HEK293 (cell line): ENCODE measurements around the gene UBAP2L.

Experiments
- CTCF ChIA-PET: fragments of 350-600 bp; formaldehyde crosslinking; extraction: SDS; loops from one replicate; lab custom pipeline; 2021; ENCODE audit warnings: antibody characterized with exemption; lab: Yijun Ruan, JAX
- POLR2A ChIA-PET: fragments of 300-600 bp; formaldehyde crosslinking; extraction: SDS; loops from one replicate; lab custom pipeline; 2020; ENCODE audit warnings: antibody characterized with exemption, inconsistent platforms; lab: Yijun Ruan, JAX
- H3K27ac ChIP-seq: fragments of 200-500 bp; sonication (Bioruptor generic); 2 replicates; pipeline ENCODE4 v1.5.1; 2014; ENCODE audit warnings: low read depth, low read length, control low read depth, inconsistent platforms; ENCODE audit errors: extremely low read depth
- H3K36me3 ChIP-seq, 2 experiments: fragments of 200-500 bp in 1 of 2; sonication (Bioruptor generic) in 1 of 2; 1 replicate in 1 of 2; 2 replicates in 1 of 2; pipeline ENCODE4 v1.5.1; 2014 to 2017; ENCODE audit warnings: inconsistent platforms in 2 of 2, low read length in 2 of 2; ENCODE audit not compliant: control insufficient read depth in 2 of 2, insufficient read depth in 1 of 2
- H3K4me1 ChIP-seq: fragments of 200-500 bp; sonication (Bioruptor generic); 2 replicates; pipeline ENCODE4 v1.5.1; 2014; ENCODE audit warnings: mild to moderate bottlenecking, low read length, inconsistent platforms; ENCODE audit not compliant: control insufficient read depth, insufficient read depth
- H3K4me3 ChIP-seq: 2 replicates; pipeline ENCODE4 v1.5.1; 2011; ENCODE audit warnings: low read depth, mild to moderate bottlenecking, control low read depth, low read length, moderate library complexity
- H3K9me3 ChIP-seq: fragments of 200-500 bp; sonication (Bioruptor generic); 2 replicates; pipeline ENCODE4 v1.5.1; 2014; ENCODE audit warnings: low read depth, low read length, inconsistent platforms; ENCODE audit not compliant: control insufficient read depth, insufficient read depth
- AEBP2 ChIP-seq: fragments of 450-650 bp; formaldehyde crosslinking; IDR thresholded peaks from 2 replicates; pipeline ENCODE4 v1.5.1; 2016; ENCODE audit warnings: missing biosample characterization, missing genetic modification characterization, borderline replicate concordance
- GLI2 ChIP-seq: fragments of 450-650 bp; formaldehyde crosslinking; IDR thresholded peaks from 2 replicates; pipeline ENCODE4; 2017; ENCODE audit warnings: missing biosample characterization, missing genetic modification characterization, low read depth, borderline replicate concordance
- GLI4 ChIP-seq: fragments of 450-650 bp; formaldehyde crosslinking; IDR thresholded peaks from 2 replicates; pipeline ENCODE4 v1.5.1; 2016; ENCODE audit warnings: missing biosample characterization, missing genetic modification characterization
- HOXC10 ChIP-seq: sonication (generic); formaldehyde crosslinking; IDR thresholded peaks from 2 replicates; pipeline ENCODE4 v1.8.1; 2023; ENCODE audit warnings: mild to moderate bottlenecking, missing genetic modification reagents
- MZF1 ChIP-seq: fragments of 450-650 bp; formaldehyde crosslinking; IDR thresholded peaks from 2 replicates; pipeline ENCODE4 v1.5.1; 2017; ENCODE audit warnings: missing biosample characterization, missing genetic modification characterization, borderline replicate concordance
- ZNF132 ChIP-seq: fragments of 450-650 bp; formaldehyde crosslinking; IDR thresholded peaks from 2 replicates; pipeline ENCODE4 v1.5.1; 2017; ENCODE audit warnings: missing biosample characterization, missing genetic modification characterization, borderline replicate concordance
- ZNF280C ChIP-seq: fragments of 450-650 bp; formaldehyde crosslinking; IDR thresholded peaks from 2 replicates; pipeline ENCODE4 v1.5.1; 2016; ENCODE audit warnings: missing biosample characterization, missing genetic modification characterization
- ZNF354C ChIP-seq: fragments of 450-650 bp; formaldehyde crosslinking; IDR thresholded peaks from 2 replicates; pipeline ENCODE4 v1.5.1; 2016; ENCODE audit warnings: missing biosample characterization, missing genetic modification characterization, low read depth, borderline replicate concordance
- ZNF416 ChIP-seq: fragments of 450-650 bp; formaldehyde crosslinking; IDR thresholded peaks from 2 replicates; pipeline ENCODE4 v1.5.1; 2016; ENCODE audit warnings: missing biosample characterization, missing genetic modification characterization
- ZNF433 ChIP-seq: fragments of 450-650 bp; formaldehyde crosslinking; IDR thresholded peaks from 2 replicates; pipeline ENCODE4 v1.5.1; 2016; ENCODE audit warnings: missing biosample characterization, missing genetic modification characterization, low read depth
- ZNF518A ChIP-seq: fragments of 450-650 bp; formaldehyde crosslinking; conservative IDR thresholded peaks from 2 replicates; pipeline ENCODE4 v1.5.1; 2016; ENCODE audit warnings: low read depth, missing biosample characterization, missing genetic modification characterization
- ZNF530 ChIP-seq: fragments of 450-650 bp; formaldehyde crosslinking; IDR thresholded peaks from 2 replicates; pipeline ENCODE4 v1.5.1; 2016; ENCODE audit warnings: low read depth, missing biosample characterization, missing genetic modification characterization
- ZNF560 ChIP-seq: fragments of 450-650 bp; formaldehyde crosslinking; IDR thresholded peaks from 2 replicates; pipeline ENCODE4 v1.5.1; 2017; ENCODE audit warnings: missing biosample characterization, missing genetic modification characterization, borderline replicate concordance
- ZNF776 ChIP-seq: fragments of 450-650 bp; formaldehyde crosslinking; IDR thresholded peaks from 2 replicates; pipeline ENCODE4 v1.5.0; 2017; ENCODE audit warnings: missing biosample characterization, missing genetic modification characterization, borderline replicate concordance
- ZSCAN23 ChIP-seq: fragments of 450-650 bp; formaldehyde crosslinking; IDR thresholded peaks from 2 replicates; pipeline ENCODE4 v1.5.1; 2016; ENCODE audit warnings: missing biosample characterization, missing genetic modification characterization
- TF ChIP-seq, protein P1 (sequence below): fragments of 450-650 bp; formaldehyde crosslinking; IDR thresholded peaks from 2 replicates; pipeline ENCODE4 v1.5.1; 2016; ENCODE audit warnings: missing biosample characterization, missing genetic modification characterization
- TF ChIP-seq, protein P2 (sequence below): fragments of 450-650 bp; formaldehyde crosslinking; IDR thresholded peaks from 2 replicates; pipeline ENCODE4 v1.5.1; 2016; ENCODE audit warnings: missing biosample characterization, missing genetic modification characterization
- TF ChIP-seq, protein P3 (sequence below): fragments of 450-650 bp; formaldehyde crosslinking; IDR thresholded peaks from 2 replicates; pipeline ENCODE4 v1.5.1; 2016; ENCODE audit warnings: missing biosample characterization, missing genetic modification characterization
- TF ChIP-seq, protein P4 (sequence below): fragments of 450-650 bp; formaldehyde crosslinking; IDR thresholded peaks from 2 replicates; pipeline ENCODE4 v1.5.1; 2016; ENCODE audit warnings: missing biosample characterization, missing genetic modification characterization

The UBAP2L gene

GRCh38 chr1:154240294-154240833, 19.6 kb downstream of the UBAP2L start (continued):
- TF ChIP-seq GLI4 = no peak
- TF ChIP-seq ZNF416 = no peak
- no peak for TF ChIP-seq ZNF354C (tag by site-specific recombination)
- TF ChIP-seq ZNF518A (tag by site-specific recombination) = no peak

- Histone ChIP-seq H3K4me3 (no peak overlapping the region), H3K9me3 (no peaks in the 10 kb centered on the region), H3K4me1 (no peaks in the 10 kb centered on the region), H3K36me3 (peaks cover 58 to 100% of the 10 kb centered on the region in 2 experiments), H3K27ac (no peak overlapping the region)
- ChIA-PET POLR2A (no interaction called here), CTCF (no interaction called here)
- TF ChIP-seq ZNF132 (tag by site-specific recombination) (no peak), ZNF560 (tag by site-specific recombination) (no peak), ZSCAN23 (no peak), ZNF433 (tag by site-specific recombination) (no peak), GLI2 (tag by site-specific recombination) (no peak), AEBP2 (no peak), MZF1 (no peak), ZNF530 (tag by site-specific recombination) (no peak), ZNF280C (tag by site-specific recombination) (no peak), ZNF776 (tag by site-specific recombination) (no peak), HOXC10 (no peak)
- TF ChIP-seq, protein P1, sequence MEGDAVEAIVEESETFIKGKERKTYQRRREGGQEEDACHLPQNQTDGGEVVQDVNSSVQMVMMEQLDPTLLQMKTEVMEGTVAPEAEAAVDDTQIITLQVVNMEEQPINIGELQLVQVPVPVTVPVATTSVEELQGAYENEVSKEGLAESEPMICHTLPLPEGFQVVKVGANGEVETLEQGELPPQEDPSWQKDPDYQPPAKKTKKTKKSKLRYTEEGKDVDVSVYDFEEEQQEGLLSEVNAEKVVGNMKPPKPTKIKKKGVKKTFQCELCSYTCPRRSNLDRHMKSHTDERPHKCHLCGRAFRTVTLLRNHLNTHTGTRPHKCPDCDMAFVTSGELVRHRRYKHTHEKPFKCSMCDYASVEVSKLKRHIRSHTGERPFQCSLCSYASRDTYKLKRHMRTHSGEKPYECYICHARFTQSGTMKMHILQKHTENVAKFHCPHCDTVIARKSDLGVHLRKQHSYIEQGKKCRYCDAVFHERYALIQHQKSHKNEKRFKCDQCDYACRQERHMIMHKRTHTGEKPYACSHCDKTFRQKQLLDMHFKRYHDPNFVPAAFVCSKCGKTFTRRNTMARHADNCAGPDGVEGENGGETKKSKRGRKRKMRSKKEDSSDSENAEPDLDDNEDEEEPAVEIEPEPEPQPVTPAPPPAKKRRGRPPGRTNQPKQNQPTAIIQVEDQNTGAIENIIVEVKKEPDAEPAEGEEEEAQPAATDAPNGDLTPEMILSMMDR = no peak
- TF ChIP-seq, protein P2, sequence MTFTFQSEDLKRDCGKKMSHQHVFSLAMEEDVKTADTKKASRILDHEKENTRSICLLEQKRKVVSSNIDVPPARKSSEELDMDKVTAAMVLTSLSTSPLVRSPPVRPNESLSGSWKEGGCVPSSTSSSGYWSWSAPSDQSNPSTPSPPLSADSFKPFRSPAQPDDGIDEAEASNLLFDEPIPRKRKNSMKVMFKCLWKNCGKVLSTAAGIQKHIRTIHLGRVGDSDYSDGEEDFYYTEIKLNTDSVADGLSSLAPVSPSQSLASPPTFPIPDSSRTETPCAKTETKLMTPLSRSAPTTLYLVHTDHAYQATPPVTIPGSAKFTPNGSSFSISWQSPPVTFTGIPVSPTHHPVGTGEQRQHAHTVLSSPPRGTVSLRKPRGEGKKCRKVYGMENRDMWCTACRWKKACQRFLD = no peak
- TF ChIP-seq, protein P3, sequence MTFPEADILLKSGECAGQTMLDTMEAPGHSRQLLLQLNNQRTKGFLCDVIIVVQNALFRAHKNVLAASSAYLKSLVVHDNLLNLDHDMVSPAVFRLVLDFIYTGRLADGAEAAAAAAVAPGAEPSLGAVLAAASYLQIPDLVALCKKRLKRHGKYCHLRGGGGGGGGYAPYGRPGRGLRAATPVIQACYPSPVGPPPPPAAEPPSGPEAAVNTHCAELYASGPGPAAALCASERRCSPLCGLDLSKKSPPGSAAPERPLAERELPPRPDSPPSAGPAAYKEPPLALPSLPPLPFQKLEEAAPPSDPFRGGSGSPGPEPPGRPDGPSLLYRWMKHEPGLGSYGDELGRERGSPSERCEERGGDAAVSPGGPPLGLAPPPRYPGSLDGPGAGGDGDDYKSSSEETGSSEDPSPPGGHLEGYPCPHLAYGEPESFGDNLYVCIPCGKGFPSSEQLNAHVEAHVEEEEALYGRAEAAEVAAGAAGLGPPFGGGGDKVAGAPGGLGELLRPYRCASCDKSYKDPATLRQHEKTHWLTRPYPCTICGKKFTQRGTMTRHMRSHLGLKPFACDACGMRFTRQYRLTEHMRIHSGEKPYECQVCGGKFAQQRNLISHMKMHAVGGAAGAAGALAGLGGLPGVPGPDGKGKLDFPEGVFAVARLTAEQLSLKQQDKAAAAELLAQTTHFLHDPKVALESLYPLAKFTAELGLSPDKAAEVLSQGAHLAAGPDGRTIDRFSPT (tag by site-specific recombination) = no peak
- TF ChIP-seq, protein P4, sequence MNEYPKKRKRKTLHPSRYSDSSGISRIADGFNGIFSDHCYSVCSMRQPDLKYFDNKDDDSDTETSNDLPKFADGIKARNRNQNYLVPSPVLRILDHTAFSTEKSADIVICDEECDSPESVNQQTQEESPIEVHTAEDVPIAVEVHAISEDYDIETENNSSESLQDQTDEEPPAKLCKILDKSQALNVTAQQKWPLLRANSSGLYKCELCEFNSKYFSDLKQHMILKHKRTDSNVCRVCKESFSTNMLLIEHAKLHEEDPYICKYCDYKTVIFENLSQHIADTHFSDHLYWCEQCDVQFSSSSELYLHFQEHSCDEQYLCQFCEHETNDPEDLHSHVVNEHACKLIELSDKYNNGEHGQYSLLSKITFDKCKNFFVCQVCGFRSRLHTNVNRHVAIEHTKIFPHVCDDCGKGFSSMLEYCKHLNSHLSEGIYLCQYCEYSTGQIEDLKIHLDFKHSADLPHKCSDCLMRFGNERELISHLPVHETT (tag by site-specific recombination) = no peak
These were observed 21.1 kb downstream of the UBAP2L start for GRCh38 chr1:154241703-154242351.
